ENCODE data around the gene RAD23A.
"Not testable (repeated sequence)": the region's sequence is repeated elsewhere in the genome, so short reads cannot be mapped to it uniquely, and the experiment has no call there.

RAD23A gene

GRCh38 chr19:12937093-12937926, 8.4 kb upstream of the RAD23A start:
- DNase-seq (ENCODE audit: insufficient read length, low spot score) (no peak), FAIRE-seq (peak; percentile 23)

DNA sequence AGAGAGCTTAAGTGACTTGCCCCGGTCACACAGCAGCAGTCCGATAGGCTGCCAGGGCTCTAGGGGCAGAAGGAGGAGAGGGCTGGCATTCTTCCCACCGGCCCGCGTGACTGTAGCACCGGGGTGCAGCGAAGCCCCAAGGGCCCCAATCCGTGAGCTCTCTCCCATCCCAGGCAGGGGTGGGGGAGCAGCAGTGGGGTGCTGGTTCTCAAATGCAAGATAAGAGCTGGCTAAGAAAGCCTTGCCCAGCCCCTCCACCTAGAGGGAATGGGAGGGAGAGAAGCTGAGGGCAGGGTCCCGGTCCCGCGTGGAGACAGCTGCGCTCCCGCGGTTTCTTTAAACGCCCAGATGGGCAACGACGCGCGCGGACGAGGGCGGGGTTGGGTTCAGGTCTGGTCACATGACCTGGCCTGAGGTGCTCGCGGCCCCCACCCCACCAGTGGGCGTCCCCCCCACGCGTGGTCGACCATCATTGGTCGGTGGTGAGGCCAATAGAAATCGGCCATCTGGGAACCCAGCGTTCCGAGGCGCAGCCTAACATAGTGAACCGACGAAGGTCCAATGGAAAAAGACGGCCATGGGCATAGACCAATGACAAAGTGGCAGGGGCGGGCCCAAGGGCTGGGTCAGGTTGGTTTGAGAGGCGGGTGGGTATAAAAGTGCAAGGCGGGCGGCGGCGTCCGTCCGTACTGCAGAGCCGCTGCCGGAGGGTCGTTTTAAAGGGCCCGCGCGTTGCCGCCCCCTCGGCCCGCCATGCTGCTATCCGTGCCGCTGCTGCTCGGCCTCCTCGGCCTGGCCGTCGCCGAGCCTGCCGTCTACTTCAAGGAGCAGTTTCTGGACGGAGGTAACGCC, 7.5 kb upstream of the RAD23A start, which contains the start of gene CALR:
Gene CALR, plus strand, starts transcription at position 683 of the 852 bp plus-strand sequence. Its CDS starts 71 bp downstream, at position 754.
- peak; percentile 97 for FAIRE-seq
- peak; percentile 87 for DNase-seq (ENCODE audit: insufficient read length, low spot score)

DNA sequence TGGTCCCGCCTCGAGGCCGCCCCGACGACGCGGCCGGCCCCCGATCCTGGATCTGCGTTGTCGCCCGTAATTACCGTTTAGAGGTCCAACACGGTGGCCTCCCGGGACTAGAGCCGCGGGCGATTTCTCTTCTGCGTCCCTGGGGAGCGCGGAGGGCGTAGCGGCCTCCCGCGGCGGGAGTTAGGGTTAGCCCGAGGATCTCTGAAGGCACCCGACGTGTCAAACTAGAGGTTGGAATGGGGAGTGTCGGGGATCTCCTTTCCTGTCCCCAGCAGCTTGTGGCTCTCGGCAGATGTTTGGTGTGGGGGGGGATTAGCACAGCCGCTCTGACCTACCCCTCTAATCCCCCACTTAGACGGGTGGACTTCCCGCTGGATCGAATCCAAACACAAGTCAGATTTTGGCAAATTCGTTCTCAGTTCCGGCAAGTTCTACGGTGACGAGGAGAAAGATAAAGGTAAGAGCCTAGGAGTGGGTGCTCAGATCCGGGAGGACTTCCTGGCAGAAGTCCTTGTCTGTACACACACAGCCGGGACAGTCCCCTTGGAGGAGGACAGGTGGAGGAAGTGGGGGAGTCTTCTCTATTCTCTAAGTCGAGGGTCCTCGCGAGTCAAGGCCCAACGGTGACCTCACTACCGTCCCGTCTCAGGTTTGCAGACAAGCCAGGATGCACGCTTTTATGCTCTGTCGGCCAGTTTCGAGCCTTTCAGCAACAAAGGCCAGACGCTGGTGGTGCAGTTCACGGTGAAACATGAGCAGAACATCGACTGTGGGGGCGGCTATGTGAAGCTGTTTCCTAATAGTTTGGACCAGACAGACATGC, 6.7 kb upstream of the RAD23A start:
- FAIRE-seq (peak; percentile 76), DNase-seq (ENCODE audit: insufficient read length, low spot score) (no peak)

DNA sequence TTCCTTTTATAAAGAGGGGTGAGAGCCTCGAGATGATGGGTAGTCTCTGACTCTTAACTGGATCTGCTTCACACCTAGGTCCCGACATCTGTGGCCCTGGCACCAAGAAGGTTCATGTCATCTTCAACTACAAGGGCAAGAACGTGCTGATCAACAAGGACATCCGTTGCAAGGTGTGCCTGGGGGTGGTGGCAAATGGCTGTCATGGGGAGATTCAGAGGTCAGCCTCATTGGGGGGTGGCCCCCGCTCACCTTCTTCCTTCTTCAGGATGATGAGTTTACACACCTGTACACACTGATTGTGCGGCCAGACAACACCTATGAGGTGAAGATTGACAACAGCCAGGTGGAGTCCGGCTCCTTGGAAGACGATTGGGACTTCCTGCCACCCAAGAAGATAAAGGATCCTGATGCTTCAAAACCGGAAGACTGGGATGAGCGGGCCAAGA, 5.7 kb upstream of the RAD23A start:
- FAIRE-seq (no peak), DNase-seq (ENCODE audit: insufficient read length, low spot score) (no peak)

GRCh38 chr19:12940897-12941296, 4.8 kb upstream of the RAD23A start:
- FAIRE-seq: no peak
- no peak for DNase-seq (ENCODE audit: insufficient read length, low spot score)

- DNase-seq (ENCODE audit: insufficient read length, low spot score) (no peak), FAIRE-seq (no peak)
These were observed 2.1 kb upstream of the RAD23A start for GRCh38 chr19:12943437-12944044.

DNA sequence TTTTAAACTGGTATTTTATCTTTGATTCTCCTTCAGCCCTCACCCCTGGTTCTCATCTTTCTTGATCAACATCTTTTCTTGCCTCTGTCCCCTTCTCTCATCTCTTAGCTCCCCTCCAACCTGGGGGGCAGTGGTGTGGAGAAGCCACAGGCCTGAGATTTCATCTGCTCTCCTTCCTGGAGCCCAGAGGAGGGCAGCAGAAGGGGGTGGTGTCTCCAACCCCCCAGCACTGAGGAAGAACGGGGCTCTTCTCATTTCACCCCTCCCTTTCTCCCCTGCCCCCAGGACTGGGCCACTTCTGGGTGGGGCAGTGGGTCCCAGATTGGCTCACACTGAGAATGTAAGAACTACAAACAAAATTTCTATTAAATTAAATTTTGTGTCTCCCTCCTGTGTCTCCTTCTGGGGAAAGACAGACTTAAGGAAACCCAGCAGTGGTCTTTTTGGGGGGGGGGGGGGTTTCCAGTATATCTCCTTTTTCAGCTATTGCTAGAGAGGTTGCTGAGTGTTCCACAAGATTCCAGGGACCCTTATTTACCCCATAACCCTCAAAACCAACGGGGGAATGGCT, 1.5 kb upstream of the RAD23A start:
- DNase-seq (ENCODE audit: insufficient read length, low spot score) (no peak), FAIRE-seq (no peak)

DNA sequence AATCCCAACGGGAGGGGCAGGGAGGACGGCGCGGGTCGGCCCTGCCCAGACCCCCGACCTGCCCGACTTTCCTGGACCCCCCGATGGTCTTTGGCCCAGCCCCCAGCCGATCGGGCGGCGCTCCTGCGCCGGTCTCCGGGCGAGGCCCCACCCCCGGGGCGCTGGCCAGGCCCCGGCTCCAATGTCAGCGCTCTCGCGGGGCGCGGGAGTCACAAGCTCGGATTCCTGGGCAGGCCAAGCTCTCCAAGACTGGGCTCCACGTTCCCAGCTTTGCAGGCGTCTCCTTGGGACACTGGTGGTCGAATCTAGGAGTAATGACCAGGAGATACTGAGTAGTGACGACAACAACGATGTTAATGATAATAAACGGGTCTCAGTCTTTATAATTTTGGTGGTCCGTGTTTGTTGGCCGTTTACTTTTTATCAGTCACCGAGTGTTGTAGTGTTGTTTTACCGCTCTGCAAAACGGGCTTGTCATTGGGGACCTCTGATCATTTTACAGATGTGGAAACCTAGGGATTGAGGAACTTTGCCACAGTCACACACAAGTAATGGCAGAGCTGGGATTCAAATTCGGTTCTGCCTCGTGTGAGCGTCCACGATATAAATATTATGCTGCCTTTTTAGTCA, 545 bp downstream of the RAD23A start:
- DNase-seq (ENCODE audit: insufficient read length, low spot score): peak; percentile 40

GRCh38 chr19:12946731-12947496, 1.3 kb downstream of the RAD23A start:
- DNase-seq (ENCODE audit: insufficient read length, low spot score) (no peak), FAIRE-seq (no peak)

More for the DNA sequence above, 545 bp downstream of the RAD23A start:
- FAIRE-seq: peak; percentile 68

GRCh38 chr19:12947702-12948611, 2.3 kb downstream of the RAD23A start:
- no peak for DNase-seq (ENCODE audit: insufficient read length, low spot score)
- FAIRE-seq: peak; percentile 8

GRCh38 chr19:12948612-12949362, 3.1 kb downstream of the RAD23A start:
- no peak for FAIRE-seq
- no peak for DNase-seq (ENCODE audit: insufficient read length, low spot score)

GRCh38 chr19:12949363-12950283, 4.0 kb downstream of the RAD23A start:
- DNase-seq (ENCODE audit: insufficient read length, low spot score) (no peak), FAIRE-seq (no peak)

- FAIRE-seq; DNase-seq (ENCODE audit: insufficient read length, low spot score): not testable (repeated sequence)
These were observed 6.4 kb downstream of the RAD23A start for GRCh38 chr19:12952050-12952449.

- DNase-seq (ENCODE audit: insufficient read length, low spot score) (no peak), FAIRE-seq (no peak)
These were observed 7.0 kb downstream of the RAD23A start for GRCh38 chr19:12952488-12953137.

- FAIRE-seq (no peak), DNase-seq (ENCODE audit: insufficient read length, low spot score) (no peak)
These were observed 7.6 kb downstream of the RAD23A start for GRCh38 chr19:12953138-12953798.

Data from GM19239 (cell line).